RCC 7860 (cell line): Measurements from ENCODE around the gene MED29.
"Not testable (repeated sequence)": the region's sequence is repeated elsewhere in the genome, so short reads cannot be mapped to it uniquely, and the experiment has no call there.

ENCODE experiments used
- DNase-seq: peaks from one replicate; pipeline ENCODE4 v3.0.0-alpha.2; 2015; ENCODE audit warnings: low spot score
- FAIRE-seq: peaks from 2 replicates; lab custom pipeline; 2012; peaks lifted over from hg19 to GRCh38; lab: Jason Lieb, UNC

Gene MED29

GRCh38 chr19:39370735-39371134 is 20.4 kb upstream of the MED29 start:
- no peak for DNase-seq

GRCh38 chr19:39372047-39372802 is 19.0 kb upstream of the MED29 start:
- FAIRE-seq, result no peak
- no peak for DNase-seq

More at GRCh38 chr19:39370735-39371134, 20.4 kb upstream of the MED29 start:
- no peak for FAIRE-seq

GRCh38 chr19:39372941-39373340 is 18.2 kb upstream of the MED29 start:
- no peak for DNase-seq

DNA sequence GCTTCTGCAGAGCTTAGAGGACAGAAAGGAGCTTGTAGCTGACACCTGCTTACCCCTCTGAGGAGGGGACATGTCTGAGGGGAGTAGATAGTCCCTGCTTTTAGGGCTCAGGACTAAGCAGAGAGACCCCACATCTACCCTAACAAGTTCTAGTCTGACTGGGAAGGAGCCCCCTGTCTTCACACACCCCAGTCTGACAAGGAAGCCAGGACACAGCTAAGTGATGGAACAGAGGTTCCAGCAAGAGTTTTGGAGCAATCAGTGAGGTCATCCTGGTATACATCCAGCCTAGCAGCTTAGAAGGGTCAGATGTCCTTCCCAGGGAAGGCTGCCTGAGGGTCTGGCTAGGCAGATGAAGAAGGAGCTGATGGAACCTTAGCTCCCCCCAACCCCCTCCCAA is 15.2 kb upstream of the MED29 start:
- FAIRE-seq, result no peak
- DNase-seq, result no peak

More at GRCh38 chr19:39372941-39373340, 18.2 kb upstream of the MED29 start:
- FAIRE-seq, result no peak

- FAIRE-seq (no peak), DNase-seq (no peak)
Measured at GRCh38 chr19:39377373-39378362, 13.5 kb upstream of the MED29 start.

DNA sequence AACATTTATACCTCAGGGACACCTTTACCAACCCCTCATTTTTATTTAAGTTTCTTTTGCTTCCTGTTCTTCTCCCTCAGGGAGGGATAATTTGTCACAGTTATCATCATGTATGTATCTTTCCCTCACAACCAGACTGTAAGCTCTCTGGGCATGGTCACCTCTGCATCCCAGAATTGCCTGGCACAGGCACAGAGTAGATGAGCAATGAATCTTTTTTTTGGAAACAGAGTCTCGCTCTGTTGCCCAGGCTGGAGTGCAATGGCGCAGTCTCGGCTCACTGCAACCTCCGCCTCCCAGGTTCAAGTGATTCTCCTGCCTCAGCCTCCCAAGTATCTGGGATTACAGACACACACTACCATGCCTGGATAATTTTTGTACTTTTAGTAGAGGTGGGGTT is 11.8 kb upstream of the MED29 start:
- DNase-seq, FAIRE-seq: not testable (repeated sequence)

DNA sequence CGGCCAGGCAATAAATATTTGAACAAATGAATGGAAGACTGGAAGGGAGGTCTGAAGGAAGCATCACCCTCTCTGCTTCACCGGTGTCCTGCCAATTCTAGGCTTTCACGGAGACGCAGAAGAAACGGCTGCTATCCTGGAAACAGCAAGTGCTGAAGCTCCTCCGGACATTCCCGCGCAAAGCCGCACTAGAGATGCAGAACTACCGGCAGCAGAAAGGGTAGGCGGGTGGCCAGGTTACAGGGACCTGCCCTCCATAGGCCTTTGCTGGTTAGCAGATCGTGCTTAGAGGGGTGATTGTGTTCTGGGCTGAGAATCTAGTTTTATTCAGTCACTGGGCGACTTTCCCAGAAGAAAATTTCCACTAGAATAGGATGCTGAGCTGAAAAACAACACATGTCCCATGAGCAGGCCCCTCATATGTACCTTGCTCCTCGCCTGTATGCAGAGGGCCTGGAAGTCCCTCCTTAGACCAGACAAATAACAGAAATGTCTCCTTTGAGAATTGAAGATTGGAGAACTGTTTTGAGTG is 11.2 kb upstream of the MED29 start:
- FAIRE-seq, result no peak
- no peak for DNase-seq

GRCh38 chr19:39380521-39381502 is 10.4 kb upstream of the MED29 start:
- no peak for DNase-seq
- FAIRE-seq, result no peak

DNA sequence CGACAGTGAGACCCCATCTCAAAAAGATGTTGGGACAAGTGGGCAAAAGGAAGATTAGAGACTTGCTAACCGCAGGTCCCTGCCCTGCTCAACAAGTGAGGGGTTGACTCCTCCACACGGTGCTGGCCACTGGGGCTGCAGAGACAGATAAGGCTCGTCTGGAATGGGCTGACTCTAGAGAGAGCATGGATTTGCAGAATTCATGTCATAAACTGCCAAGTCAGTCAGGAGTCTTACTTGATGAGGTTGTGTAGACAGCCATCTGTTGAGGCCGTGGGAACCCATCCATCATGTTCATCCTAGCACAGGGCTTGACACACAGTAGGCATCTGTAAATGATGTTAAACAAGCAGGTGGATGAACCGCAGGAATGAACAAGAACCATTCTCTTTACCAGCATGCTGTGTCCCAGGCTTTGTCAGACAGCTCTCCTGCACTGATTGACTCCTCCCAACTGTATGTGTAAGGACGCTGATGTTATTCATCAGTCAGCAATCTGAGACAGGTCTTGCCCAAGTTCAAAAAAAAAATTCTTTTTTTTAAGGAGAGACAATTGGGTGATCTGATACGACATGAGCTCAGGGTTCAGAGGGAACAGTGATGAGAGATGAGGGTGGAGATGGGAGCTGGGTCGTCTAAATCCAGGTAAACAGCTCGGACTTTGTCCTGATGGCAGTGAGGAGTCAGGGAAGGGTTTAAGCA is 9.1 kb upstream of the MED29 start:
- FAIRE-seq (no peak), DNase-seq (no peak)

GRCh38 chr19:39382991-39383828 is 8.0 kb upstream of the MED29 start:
- DNase-seq (no peak), FAIRE-seq (no peak)

DNA sequence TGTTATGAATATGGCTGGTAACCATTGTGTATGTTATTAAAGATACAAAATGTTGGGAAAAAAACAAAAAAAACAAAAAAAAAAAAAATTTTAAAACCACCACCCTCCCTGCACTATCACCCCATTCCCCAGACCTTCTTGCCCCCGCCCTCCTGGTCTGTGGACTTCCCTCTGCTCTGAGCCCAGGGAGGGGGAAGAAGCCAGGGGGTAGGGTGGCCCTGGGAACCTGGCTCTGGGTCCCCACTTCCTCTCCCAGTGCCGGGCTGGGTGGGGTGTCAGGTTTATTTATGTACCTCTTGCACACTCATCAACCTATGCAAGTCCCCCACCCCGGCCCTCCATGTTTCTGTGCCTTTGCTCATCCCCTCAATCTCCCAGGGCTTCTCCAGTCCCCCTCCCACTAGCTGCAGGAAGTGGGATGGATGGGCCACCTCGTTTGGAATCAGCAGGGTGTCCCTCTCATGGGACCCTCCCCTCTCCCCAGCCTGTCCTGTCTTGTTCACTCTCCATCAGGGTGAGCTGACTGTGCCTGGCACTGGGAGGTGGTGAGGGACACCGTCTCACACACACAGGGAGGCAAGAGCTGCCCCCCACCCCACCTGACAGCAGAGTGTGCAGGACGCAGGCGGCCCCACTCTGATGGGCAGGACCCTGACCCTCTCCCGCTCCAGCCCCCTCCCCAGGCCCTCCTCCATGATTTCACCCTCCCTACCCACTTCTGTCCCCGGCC is 6.2 kb upstream of the MED29 start:
- FAIRE-seq, result no peak
- no peak for DNase-seq

DNA sequence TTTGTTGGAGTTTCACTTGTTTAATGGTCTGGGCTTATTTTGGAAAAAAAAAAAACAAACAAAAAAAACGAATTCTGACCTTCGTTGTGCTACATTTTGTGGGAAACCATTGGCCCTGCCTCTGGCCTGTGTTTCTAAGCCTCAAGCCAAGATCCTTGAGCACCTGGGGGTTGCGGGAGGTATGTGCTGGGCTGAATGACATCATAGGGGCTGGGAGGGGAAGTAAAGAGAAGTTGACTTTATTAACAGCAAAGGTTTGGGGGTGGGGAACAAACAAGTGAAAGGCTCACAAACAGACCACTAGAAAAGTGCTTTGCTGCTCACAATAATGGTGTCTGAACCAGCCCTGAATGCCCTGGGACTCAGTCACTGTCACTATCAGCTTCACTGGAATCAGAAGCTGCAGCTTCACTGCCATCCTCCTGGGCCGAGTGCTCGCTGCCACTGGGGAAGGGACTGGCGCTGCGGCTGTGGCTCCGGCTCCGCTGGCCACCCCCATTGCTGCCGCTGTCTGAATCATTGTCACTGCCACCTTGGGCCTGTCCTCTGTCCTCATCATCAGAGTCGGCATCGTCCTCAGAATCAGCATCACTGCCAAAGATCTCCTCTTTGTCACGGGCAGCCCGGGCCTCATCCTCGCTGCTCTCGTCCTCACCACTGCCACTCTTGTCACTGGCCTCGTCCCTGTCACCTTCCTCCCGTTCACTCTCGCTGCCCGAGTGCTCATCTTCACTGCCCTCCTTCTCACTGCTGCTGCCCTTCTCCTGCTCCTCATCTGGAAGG is 5.4 kb upstream of the MED29 start:
- FAIRE-seq (no peak), DNase-seq (no peak)

DNA sequence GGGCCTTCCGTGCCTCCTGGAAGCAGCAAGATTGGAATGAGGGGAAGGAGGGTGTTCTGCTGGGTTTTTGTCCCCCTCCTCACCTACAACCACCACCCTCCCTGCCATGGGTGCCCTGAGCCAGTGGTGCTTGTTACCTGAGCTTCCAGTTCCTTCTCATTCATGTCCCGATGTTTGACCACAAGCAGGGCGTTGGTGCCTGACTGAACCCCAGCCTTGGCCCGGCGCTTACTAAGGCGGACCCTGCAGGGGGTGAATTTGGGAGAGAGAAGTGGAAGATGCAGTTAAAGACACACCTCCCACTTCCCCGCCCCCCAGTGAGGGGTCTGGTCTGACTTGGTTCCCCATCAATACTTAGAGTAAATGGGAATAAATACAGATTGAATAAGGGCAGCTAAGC is 4.6 kb upstream of the MED29 start:
- no peak for DNase-seq
- FAIRE-seq, result no peak

DNA sequence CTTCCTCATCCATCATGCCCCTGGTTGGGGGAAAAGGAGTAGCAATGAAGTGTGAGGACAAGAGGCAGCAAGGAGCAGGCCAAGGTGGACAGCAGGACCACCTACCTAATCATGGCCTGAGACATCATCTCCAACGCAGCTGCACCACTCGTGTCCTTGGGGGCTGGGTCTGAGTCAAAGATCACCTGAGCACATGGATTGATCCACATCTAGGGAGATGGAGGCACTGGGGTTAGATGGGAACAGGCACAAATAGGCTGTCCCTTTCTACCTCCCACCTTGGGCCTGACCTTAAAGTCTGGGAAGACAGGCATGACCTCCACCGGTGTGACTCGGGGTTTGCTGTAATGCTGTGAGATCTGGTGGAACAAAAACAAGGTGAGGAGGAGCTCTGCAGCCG is 2.5 kb upstream of the MED29 start:
- no peak for DNase-seq
- FAIRE-seq, result no peak

GRCh38 chr19:39389631-39390414 is 1.4 kb upstream of the MED29 start:
- no peak for FAIRE-seq
- no peak for DNase-seq

DNA sequence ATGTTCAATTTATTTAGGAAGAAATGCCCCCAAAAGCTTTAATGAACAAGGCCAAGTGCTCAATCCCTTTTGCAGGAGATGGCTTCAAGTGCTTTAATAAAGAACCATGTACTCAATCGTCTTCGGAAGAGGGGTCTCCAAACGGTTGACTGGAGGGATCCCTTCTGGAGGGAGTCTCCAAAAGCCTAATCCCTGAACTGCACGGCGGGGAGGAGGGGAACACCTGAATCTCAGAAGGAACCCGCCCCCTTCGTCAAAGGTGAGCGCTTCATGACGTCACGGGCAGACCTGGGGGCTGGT is 777 bp upstream of the MED29 start:
- DNase-seq, result no peak

More for the DNA sequence above, 777 bp upstream of the MED29 start:
- no peak for FAIRE-seq
